Stomach (tissue), 4 donors: ENCODE measurements around the gene ZFHX3.

Experiments
- CTCF ChIP-seq, 7 experiments: fragments of 450-650 bp in 4 of 7; fragments of 200-600 bp in 3 of 7; sonication (generic) in 3 of 7; IDR thresholded peaks; one replicate each; pipeline ENCODE4 v1.5.1; 2016 to 2019; ENCODE audit warnings: antibody characterized with exemption in 7 of 7, control low read depth in 2 of 7, mild to moderate bottlenecking in 1 of 7
- EP300 ChIP-seq: sonication (generic); formaldehyde crosslinking; IDR thresholded peaks from one replicate; pipeline ENCODE4 v1.6.1; 2017; ENCODE audit warnings: antibody characterized with exemption
- POLR2A ChIP-seq, 4 donors: fragments of 450-650 bp; IDR thresholded peaks; one replicate each; pipeline ENCODE4 v1.6.1; 2016; ENCODE audit warnings: antibody characterized with exemption in 4 of 4, control low read depth in 2 of 4, mild to moderate bottlenecking in 1 of 4, moderate library complexity in 1 of 4

GRCh38 chr16:72956124-72957064, 91.5 kb downstream of the ZFHX3 start:
- TF ChIP-seq CTCF (IDR thresholded peaks at IDR 0.05) (no peak), POLR2A (IDR thresholded peaks at IDR 0.05) (no peak), EP300 (no peak)
